Stomach smooth muscle (tissue), 2 donors: Measurements from ENCODE around the gene AMZ1.

Experiments
- H3K27ac ChIP-seq: one replicate; pipeline ENCODE4 v1.7.0; 2013; ENCODE audit warnings: mild to moderate bottlenecking, low read length, inconsistent platforms
- H3K27me3 ChIP-seq, 2 donors: one replicate each; pipeline ENCODE4 v1.7.0; 2013; ENCODE audit warnings: low read length in 2 of 2; ENCODE audit not compliant: insufficient read depth in 2 of 2, control insufficient read depth in 1 of 2
- H3K36me3 ChIP-seq, 2 donors: one replicate each; pipeline ENCODE4 v1.7.0; 2013; ENCODE audit warnings: low read length in 2 of 2; ENCODE audit not compliant: control insufficient read depth in 2 of 2, insufficient read depth in 2 of 2
- H3K4me1 ChIP-seq: one replicate; pipeline ENCODE4 v1.7.0; 2013; ENCODE audit warnings: low read length; ENCODE audit not compliant: control insufficient read depth, insufficient read depth
- H3K4me3 ChIP-seq, 2 donors: one replicate each; pipeline ENCODE4 v1.7.0; 2013; ENCODE audit warnings: low read length in 2 of 2
- H3K9ac ChIP-seq, 2 donors: one replicate each; pipeline ENCODE4 v1.7.0; 2013; ENCODE audit warnings: low read length in 2 of 2, mild to moderate bottlenecking in 1 of 2
- H3K9me3 ChIP-seq, 2 donors: one replicate each; pipeline ENCODE4 v1.7.0; 2013; ENCODE audit warnings: low read length in 2 of 2; ENCODE audit not compliant: control insufficient read depth in 2 of 2
- donor health status: healthy.
- donor health status: Pancreatic carcinoma.

Gene AMZ1

GRCh38 chr7:2644562-2645273, 43.3 kb upstream of the AMZ1 start:
- no peak overlapping the region for H3K4me3 ChIP-seq
- no peaks in the 10 kb centered on the region for H3K27me3 ChIP-seq
- peaks cover 0 to 3% of the 10 kb centered on the region in 2 donors for H3K36me3 ChIP-seq
- H3K9me3 ChIP-seq = no peaks in the 10 kb centered on the region
- H3K9ac ChIP-seq = no peak overlapping the region
- peaks cover 29% of the 10 kb centered on the region for H3K4me1 ChIP-seq
- H3K27ac ChIP-seq = no peak overlapping the region

- Histone ChIP-seq H3K36me3 (peaks cover 0 to 3% of the 10 kb centered on the region in 2 donors), H3K9me3 (no peaks in the 10 kb centered on the region), H3K4me3 (no peak overlapping the region), H3K27me3 (no peaks in the 10 kb centered on the region), H3K27ac (no peak overlapping the region), H3K4me1 (peaks cover 22% of the 10 kb centered on the region), H3K9ac (peak overlapping the region in 1 of 2 donors; percentile 15)
Observed at GRCh38 chr7:2645274-2645868, 42.6 kb upstream of the AMZ1 start.

- Histone ChIP-seq H3K9ac (no peak overlapping the region), H3K27ac (no peak overlapping the region), H3K36me3 (peaks cover 0 to 3% of the 10 kb centered on the region in 2 donors), H3K9me3 (no peaks in the 10 kb centered on the region), H3K27me3 (no peaks in the 10 kb centered on the region), H3K4me1 (peaks cover 13% of the 10 kb centered on the region), H3K4me3 (no peak overlapping the region)
Observed at GRCh38 chr7:2646336-2646679, 41.7 kb upstream of the AMZ1 start.

- H3K27ac ChIP-seq = no peak overlapping the region
- H3K27me3 ChIP-seq = no peaks in the 10 kb centered on the region
- no peak overlapping the region for H3K9ac ChIP-seq
- peaks cover 2 to 5% of the 10 kb centered on the region in 2 donors for H3K36me3 ChIP-seq
- no peaks in the 10 kb centered on the region for H3K9me3 ChIP-seq
- peaks cover 7% of the 10 kb centered on the region for H3K4me1 ChIP-seq
- H3K4me3 ChIP-seq = no peak overlapping the region
Observed at GRCh38 chr7:2646680-2647571, 41.1 kb upstream of the AMZ1 start.

GRCh38 chr7:2647594-2648172, 40.3 kb upstream of the AMZ1 start:
- Histone ChIP-seq H3K4me3 (no peak overlapping the region), H3K9me3 (no peaks in the 10 kb centered on the region), H3K9ac (no peak overlapping the region), H3K4me1 (peaks cover 4% of the 10 kb centered on the region), H3K36me3 (peaks cover 3 to 6% of the 10 kb centered on the region in 2 donors), H3K27me3 (no peaks in the 10 kb centered on the region), H3K27ac (no peak overlapping the region)

- no peak overlapping the region for H3K4me3 ChIP-seq
- peaks cover 3 to 6% of the 10 kb centered on the region in 2 donors for H3K36me3 ChIP-seq
- H3K27ac ChIP-seq = no peak overlapping the region
- H3K9me3 ChIP-seq = no peaks in the 10 kb centered on the region
- peaks cover 4% of the 10 kb centered on the region for H3K4me1 ChIP-seq
- H3K27me3 ChIP-seq = no peaks in the 10 kb centered on the region
- no peak overlapping the region for H3K9ac ChIP-seq
Observed at GRCh38 chr7:2649139-2649838, 38.7 kb upstream of the AMZ1 start.

GRCh38 chr7:2649991-2650390, 38.0 kb upstream of the AMZ1 start:
- Histone ChIP-seq H3K36me3 (peaks cover 3 to 6% of the 10 kb centered on the region in 2 donors), H3K4me3 (no peak overlapping the region), H3K4me1 (peaks cover 2% of the 10 kb centered on the region), H3K27me3 (no peaks in the 10 kb centered on the region), H3K27ac (no peak overlapping the region), H3K9ac (no peak overlapping the region), H3K9me3 (no peaks in the 10 kb centered on the region)

GRCh38 chr7:2650451-2650850, 37.6 kb upstream of the AMZ1 start:
- H3K36me3 ChIP-seq = peaks cover 3 to 6% of the 10 kb centered on the region in 2 donors
- no peaks in the 10 kb centered on the region for H3K27me3 ChIP-seq
- no peak overlapping the region for H3K9ac ChIP-seq

GRCh38 chr7:2651336-2651735, 36.7 kb upstream of the AMZ1 start:
- no peaks in the 10 kb centered on the region for H3K27me3 ChIP-seq

More at GRCh38 chr7:2650451-2650850, 37.6 kb upstream of the AMZ1 start:
- Histone ChIP-seq H3K27ac (no peak overlapping the region), H3K9me3 (no peaks in the 10 kb centered on the region), H3K4me1 (no peaks in the 10 kb centered on the region), H3K4me3 (no peak overlapping the region)

More at GRCh38 chr7:2651336-2651735, 36.7 kb upstream of the AMZ1 start:
- Histone ChIP-seq H3K36me3 (peaks cover 3 to 7% of the 10 kb centered on the region in 2 donors), H3K9me3 (no peaks in the 10 kb centered on the region), H3K9ac (no peak overlapping the region), H3K4me1 (no peaks in the 10 kb centered on the region), H3K27ac (no peak overlapping the region), H3K4me3 (no peak overlapping the region)
